Brain pericyte (primary cell): Measurements from ENCODE around the gene ANXA2R.
"Not testable (repeated sequence)": the region's sequence is repeated elsewhere in the genome, so short reads cannot be mapped to it uniquely, and the experiment has no call there.

Source experiments
- DNase-seq: peaks from one replicate; pipeline ENCODE4 v3.0.0-alpha.2; 2012; ENCODE audit warnings: low read depth, low spot score

The ANXA2R gene

DNA sequence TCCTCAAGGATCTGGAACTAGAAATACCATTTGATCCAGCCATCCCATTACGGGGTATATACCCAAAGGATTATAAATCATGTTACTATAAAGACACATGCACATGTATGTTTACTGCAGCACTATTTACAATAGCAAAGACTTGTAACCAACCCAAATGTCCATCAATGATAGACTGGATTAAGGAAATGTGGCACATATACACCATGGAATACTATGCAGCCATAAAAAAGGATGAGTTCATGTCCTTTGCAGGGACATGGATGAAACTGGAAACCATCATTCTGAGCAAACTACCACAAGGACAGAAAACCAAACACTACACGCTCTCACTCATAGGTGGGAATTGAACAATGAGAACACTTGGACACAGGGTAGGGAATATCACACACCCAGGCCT, 19.9 kb upstream of the ANXA2R start:
- not testable (repeated sequence) for DNase-seq

DNA sequence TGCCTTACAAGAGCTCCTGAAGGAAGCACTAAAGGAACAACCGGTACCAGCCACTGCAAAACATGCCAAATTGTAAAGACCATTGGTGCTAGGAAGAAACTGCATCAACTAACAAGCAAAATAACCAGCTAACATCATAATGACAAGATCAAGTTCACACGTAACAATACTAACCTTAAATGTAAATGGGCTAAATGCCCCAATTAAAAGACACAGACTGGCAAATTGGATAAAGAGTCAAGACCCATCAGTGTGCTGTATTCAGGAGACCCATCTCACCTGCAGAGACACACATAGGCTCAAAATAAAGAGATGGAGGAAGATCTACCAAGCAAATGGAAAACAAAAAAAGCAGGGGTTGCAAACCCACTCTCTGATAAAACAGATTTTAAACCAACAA, 15.0 kb upstream of the ANXA2R start:
- DNase-seq: not testable (repeated sequence)

DNA sequence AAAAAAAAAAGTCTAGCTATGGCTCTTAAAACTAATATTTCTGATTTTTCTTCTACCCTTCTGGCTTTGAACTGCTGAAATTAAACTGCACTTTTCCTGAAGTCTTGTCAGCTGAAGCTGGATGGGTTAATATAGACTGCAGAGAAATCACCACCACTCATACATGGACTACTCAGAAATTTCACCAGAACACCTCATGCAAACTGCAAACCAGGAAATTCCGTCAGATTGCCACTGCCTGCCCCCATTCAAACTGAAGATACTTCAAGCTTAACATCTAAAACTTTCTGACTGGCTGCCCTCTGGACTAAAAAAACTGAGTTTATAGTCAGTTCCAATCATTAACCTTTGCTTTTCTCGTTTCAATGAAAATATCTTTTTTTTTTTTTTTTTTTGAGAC, 11.6 kb upstream of the ANXA2R start:
- DNase-seq: no peak

DNA sequence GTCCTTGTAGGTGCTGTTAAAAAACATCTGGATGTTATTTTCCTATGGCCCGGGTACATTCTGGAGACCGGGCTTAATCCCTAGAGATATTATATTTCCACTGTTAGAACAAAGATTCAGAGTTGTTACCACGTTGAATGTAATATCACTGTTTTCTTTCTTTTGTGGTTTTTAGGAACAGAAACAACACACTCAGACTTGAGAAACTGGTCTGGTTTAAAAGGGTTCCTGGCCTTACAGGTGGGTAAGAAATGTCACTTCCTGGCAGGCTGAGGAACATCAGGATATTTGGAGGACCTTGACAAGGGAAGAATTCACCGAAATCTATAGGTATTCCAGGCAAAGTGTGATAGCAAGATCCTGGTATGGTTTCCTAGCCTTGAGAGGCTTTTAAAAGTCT, 10.3 kb upstream of the ANXA2R start:
- DNase-seq: no peak

DNA sequence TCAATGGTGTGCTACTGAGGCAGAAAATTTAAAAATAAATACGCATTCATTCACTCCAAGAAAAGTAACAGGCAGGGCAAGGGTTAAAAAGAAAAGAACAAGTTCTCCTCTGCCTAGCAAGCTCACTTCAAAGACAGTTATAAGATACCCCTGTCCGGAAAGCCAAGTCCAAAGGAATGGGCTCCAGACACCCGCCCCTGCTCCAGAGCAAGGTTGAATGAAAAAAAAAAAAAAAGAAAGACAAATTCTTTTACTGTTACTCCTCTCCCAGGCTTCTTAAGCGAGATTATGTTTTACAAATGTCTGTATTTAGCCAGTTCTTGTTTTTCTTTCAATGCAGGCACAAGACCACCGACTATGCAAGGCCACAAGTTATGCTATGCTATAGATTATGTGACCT, 9.1 kb upstream of the ANXA2R start:
- no peak for DNase-seq

DNA sequence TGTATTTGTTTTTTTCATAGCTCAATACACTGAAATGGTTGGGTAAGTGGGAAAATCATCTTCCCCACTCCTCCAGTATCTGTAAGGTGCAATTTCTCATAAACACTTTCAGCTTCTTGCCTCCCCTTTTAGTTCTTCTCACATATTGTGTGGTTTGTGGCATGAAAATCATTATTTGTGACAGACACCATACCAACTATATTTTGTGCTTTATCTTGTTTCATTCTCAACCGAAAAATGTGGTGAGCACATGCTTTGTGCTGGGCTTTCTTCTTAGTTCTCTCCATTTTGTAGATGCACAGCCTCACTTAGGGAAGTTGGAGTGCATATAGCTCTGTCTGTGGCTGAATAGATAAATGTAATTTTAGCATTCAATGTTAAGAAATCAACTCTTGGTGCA, 6.4 kb upstream of the ANXA2R start:
- no peak for DNase-seq

DNA sequence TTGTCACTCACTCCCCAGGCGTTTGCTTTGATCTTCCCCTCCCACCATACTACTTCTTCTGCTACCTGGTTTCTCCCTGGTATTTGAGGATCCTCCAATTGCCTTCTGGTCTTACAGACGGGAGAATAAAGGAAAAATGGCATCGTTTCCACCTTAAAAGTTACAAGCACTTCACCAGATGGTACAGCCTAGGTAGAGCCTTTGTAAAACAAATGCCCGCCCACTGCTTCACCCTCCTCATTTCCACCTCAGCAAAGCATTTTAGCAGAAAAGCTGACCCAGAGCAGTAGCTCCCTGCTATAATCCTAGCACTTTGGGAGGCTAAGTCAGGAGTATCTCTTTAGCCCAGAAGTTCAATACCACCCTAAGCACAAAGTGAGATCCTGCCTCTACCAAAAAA, 5.1 kb upstream of the ANXA2R start:
- DNase-seq: no peak

DNA sequence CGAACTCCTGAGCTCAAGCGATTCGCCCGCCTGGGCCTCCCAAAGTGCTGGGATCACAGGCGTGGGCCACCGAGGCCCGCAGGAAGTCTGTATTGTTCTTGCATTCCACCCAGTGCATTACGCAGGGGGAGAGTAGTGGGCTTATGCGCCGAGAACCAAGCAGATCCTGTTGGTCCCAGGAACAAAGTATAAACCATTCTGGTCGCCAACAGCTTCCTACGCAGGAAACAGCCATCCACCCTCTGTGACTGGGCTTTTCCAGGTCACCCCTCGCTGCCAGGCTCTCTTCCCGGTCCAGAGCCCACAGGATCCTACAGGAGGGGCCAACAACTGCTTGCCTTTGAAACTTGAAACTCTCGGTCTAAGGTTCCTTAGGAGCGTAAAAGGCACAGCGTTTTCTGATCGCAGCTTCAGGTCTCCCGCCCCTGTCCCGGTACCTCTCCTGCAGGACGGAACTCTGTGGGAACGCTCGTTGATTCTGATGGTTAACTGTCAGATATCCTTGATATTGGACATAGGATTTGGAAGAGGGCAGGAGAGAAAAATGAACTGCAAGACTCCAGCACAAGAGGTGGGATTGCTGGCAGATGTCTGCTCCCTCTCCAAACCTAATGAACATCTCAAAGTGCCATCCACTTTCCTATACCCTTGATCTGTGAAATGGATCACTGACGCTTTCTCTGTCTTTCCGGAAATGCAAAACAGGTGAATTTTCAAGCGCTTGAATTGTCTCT, 4.2 kb upstream of the ANXA2R start:
- DNase-seq: no peak

DNA sequence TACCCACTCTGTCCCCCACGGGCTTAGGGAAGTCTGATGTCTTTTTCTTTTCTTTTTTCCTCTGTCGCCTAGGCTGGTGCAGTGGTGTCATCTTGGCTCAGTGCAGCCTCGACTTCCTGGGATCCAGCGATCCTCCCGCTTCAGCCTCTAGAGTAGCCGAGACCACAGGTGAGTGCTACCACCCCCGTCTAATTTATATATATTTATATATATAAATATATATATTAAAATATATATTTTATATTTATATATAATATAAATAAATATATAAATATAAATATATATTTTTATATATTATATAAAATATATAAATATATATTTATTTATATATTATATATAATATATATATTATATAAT, 3.3 kb upstream of the ANXA2R start:
- no peak for DNase-seq

DNA sequence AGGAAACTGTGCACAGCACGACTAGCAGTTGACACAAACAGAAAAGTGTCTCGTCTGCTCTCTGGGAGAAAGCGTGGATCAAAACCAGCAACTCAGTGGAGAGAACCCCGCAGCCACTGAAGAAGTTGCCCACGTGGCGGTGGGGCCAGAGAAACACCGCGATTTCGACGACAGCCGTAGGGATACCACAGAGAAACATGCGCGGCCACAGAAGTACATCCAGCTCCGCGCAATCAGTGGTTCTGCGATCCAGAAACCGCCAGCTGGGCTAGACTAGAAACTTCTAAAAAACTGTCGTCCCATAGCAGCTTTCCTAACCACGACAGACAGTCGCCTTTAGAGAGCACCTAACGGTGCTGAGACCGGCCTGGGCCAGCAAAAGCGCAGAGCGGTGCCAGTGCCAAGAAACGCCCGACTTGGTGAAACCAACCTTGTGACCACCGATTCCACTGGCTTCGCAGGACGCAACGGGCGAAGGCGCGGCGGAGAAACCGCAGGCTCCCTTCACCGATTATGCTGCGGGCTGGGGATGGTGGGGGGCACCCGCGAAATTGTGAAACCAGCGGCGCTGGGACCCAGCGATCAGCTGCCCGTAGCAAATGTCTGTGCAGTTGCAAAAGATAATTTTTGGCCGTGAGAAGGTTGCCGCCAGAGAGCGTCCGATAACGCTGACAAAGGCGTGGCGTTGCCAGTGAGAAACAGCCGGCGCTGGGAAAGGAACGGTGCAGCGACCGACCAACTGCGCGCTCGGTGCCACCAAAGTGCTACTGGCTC, 2.7 kb upstream of the ANXA2R start:
- no peak for DNase-seq

DNA sequence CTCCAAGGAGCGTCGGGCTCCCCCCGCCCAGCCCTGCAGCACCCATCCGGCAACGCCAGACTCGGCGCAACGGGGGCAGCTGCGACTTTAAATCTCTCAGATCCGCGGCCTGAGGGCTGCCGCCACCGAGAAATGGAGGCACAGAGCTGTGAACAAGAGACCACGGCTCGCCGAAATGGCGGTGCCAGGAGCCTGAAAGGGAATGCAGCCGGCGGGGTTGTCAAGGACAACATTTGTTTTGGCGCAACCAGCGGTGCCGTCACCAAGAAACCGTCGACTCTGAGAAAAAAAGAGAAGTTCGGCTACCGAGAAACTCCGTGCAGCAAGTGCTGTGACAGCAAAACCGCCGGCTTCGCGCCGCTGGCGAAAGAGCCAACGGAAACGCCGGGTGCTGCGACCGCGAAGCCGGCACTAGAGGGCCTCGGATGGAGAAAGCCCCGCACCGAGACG, 2.1 kb upstream of the ANXA2R start:
- DNase-seq: no peak

DNA sequence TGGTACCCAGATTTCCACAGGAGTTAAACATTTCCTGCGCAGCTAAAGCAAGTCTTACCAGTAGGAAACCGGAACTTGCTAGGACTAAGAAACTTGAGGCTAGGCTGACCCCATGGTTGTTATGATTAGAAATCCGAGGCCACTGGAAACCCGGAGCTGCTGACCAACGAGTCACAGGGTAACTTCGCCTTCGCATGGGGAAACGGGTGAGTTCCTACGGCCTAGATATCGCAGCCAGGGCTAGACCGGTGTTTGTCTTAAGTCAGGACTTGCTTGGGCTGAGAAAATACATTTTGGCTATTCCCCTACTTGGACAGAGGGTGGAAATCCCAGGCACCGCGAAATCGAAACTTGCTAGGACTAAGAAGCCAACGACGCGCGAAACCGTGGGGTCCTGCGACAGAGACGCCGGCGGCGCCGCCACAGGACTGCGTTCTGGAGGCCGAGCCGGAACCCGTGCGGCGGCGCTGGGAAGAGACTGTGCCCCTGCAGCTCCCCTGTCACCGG, 1.6 kb upstream of the ANXA2R start:
- peak; percentile 82 for DNase-seq

DNA sequence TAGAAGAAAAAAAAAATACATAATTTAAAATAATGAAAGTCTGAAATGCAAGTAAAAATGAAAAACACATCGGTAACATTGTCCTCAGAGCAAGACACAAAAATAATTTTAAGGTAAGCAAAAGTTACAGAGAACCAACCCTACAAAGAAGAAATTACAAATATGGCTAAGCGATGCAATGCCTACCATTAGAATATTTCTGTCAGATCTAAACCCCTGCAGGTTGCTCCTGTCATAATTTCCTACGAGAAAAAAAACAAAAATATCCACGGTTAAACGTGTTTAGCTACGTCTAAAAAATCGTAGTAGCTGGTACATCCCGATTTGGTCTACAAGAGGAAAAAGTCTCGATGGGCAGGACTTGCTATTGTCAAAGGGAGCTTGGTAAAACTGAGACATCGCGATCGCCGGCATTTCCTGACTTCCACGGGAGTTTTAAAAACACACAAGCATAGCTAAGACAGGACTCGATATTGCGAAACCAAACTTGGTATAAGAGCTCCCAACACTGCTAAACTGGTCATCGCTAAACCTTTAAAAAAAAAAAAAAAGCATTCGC, 1.1 kb upstream of the ANXA2R start:
- DNase-seq: no peak

DNA sequence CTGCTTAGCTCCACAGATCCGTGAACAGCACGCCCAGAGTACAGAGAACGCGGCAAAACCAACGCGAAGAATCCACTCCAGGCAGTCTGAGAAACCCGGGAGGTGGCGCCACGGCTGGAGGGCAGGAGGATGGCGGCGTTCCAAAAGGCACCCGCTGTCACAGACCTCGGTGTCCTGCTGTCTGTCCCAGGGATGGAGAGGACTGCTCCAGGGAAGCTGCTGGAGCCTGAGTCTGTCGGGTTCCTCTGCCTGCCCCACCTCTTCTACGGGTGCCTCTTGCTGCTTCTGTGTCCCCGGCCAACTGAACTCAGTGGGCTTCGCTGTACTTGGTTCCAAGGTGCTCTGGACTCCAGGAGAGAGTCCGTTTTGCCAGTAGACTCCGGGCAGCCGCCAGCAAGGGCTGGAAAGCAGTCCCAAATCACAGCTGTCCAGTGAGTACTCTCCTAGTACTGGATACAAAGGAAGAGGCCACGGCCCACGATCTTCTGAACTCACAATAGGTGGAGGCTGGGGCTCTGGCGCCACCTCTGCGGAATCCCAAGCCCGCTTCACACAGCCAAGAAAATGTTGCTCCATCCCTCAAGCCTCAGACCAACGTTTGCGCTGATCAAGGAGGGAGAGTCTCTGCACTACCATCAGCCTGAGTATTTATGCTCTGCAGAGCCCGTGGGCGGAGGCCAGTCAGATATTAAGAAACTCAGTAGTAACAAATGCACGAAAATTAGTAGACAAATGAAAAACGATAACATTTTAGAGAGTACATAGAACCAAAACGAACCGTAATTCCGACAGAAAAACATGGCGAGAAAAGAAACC, 440 bp downstream of the ANXA2R start:
- DNase-seq: no peak

DNA sequence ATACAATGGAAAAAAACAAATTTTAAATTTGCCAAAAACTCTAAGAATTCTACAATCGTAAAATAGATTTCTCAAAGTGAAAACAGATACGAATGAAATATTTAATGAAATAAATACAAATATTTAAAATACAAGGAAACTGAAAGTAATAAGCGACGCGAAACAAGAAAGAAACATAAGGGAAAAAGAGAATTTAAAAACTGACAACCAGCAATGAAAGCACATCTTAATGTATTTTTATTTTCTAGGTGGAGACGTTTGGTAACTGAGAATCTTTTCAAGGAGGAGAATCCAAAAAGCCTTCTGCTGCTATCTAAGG, 1.0 kb downstream of the ANXA2R start:
- DNase-seq: no peak

DNA sequence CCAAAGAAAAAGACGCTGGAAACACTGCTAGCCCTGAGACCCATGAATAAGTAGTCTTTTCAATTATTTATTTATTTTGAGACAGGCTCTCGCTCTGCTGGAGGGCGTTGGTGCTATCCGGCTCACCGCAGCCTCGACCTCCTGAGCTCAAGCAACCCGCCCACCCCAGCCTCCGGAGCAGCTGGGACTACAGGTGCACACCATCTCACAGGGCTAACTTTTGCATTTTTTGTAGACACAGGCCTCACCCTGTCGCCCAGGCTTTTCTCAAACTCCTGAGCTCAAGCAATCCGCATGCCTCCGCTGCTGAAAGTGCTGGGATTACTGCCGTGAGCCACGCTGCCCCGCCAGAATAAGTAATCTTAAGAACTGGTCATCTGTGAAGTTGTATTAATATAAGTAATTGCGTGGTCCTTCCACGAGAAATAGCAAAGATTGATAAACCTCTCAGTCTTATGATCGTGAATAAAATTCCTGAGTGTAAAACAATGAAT, 1.6 kb downstream of the ANXA2R start:
- DNase-seq: no peak

DNA sequence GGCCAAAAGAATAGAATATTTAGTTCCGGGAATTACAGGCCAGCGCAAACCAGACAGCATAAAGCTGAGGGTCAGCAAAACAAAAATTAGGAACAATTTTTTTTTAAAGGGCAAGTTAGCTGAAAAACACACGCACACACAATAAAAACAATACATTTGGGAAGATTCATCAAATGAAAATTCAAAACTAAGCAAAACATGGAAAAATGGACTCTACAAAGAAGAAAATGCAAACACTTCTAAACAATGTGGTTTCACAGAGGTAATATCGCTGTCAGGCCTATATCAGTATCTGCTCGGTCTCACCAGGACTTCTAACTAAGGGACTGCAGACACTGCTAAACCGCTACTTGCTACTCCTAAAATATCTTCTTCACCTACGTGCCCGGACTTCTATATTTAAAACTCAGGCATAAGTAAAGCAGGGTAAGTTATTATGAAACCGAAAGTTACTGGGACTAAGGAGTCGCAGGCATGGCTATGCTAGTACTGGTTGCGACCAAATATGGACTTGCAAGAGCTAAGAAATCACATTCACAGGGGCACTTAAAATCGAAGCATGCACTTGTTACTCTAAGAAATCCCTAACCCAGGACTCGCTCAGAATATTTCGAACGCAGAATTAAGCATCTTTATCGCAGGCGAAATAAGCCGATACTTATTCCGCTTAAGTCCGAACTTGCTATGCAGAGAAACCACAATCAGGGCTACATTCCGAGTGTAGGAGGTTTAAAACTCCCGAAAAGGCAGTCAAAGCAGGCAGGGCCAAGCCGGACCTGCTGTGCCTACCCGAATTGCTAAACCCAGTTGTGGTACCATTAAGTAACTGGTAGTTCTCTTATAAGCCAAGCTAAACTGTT, 2.3 kb downstream of the ANXA2R start:
- peak; percentile 86 for DNase-seq

DNA sequence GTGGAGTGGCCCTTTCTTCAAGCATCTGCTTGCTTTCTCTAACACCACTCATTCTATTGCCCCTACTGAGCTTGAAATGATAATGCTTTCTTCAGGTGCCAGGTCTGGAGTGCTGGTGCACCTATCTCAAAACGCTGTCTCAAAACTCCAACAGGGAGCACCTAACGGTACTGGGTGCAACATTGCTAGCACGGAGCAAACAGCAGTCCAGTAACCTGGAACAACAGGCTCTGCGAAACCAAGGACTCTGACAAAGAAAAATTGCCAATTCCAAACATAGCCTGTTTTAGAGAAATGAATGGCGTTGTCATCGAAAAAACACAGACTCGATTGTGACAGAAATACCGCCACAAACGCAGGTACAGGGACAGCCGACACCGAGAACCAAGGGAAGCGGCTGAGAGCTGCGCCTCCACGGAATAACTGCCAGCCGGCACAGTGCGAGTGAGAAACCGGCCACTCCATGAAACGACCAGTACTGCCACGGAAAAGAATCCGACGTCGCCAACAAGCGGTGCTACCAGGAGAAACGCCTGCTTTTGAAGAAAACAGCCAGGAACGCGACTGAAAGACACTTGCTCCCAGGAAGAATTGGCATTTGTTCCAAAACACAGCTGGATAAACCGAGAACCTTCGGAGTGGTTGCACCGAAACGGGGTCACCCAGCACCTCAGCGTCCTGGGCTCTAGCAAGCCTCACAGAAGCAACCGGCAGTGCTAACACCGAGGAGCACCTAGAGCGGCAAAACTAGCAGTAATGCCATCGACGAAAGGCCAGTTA, 3.1 kb downstream of the ANXA2R start:
- DNase-seq: peak; percentile 58

DNA sequence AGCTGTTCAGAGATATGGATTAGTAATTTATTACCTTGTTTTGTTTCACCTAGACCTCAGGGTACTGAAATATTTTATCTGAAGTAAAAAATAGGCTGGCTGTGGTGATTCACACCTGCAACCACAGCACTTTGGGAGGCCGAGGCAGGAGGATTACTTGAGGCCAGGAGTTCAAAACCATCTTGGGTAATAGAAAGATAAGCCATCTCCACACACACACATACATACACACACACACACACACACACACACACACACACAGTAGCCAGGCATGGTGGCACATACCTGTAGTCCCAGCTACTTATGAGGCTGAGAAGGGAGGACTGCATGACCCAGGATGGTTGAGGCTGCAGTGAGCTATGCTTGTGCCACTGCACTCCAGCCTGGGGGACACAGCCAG, 3.7 kb downstream of the ANXA2R start:
- DNase-seq: no peak

DNA sequence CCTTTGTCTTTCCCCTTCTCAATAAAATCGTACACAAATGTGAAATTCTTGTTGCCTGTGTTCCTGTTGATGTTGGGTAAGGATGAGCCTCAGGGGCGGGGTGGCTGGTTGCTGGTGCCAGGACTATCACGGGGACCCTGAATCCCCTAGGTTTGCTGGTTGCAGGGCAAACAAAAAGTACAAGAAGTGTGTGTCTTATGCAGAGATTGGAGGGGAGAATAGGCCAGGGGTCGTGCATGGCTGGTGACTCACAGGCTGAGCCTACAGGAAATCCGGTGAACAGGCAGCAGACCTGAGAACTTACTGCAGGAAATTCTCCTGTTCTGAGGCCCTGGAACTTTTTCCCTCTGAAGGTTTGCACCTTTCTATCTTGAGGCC, 5.5 kb downstream of the ANXA2R start:
- DNase-seq: no peak
